NCI-H345 treated with DMSO at 0.1 percent for 48 hours (cell line): Measurements from ENCODE around the gene ZNF346.
"Not testable (repeated sequence)": the region's sequence is repeated elsewhere in the genome, so short reads cannot be mapped to it uniquely, and the experiment has no call there.

ENCODE experiments used
- DNase-seq: peaks from one replicate; lab custom pipeline; 2025; ENCODE audit not compliant: unreplicated experiment; lab: John Stamatoyannopoulos, UW

Gene ZNF346, protein sequence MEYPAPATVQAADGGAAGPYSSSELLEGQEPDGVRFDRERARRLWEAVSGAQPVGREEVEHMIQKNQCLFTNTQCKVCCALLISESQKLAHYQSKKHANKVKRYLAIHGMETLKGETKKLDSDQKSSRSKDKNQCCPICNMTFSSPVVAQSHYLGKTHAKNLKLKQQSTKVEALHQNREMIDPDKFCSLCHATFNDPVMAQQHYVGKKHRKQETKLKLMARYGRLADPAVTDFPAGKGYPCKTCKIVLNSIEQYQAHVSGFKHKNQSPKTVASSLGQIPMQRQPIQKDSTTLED

DNA sequence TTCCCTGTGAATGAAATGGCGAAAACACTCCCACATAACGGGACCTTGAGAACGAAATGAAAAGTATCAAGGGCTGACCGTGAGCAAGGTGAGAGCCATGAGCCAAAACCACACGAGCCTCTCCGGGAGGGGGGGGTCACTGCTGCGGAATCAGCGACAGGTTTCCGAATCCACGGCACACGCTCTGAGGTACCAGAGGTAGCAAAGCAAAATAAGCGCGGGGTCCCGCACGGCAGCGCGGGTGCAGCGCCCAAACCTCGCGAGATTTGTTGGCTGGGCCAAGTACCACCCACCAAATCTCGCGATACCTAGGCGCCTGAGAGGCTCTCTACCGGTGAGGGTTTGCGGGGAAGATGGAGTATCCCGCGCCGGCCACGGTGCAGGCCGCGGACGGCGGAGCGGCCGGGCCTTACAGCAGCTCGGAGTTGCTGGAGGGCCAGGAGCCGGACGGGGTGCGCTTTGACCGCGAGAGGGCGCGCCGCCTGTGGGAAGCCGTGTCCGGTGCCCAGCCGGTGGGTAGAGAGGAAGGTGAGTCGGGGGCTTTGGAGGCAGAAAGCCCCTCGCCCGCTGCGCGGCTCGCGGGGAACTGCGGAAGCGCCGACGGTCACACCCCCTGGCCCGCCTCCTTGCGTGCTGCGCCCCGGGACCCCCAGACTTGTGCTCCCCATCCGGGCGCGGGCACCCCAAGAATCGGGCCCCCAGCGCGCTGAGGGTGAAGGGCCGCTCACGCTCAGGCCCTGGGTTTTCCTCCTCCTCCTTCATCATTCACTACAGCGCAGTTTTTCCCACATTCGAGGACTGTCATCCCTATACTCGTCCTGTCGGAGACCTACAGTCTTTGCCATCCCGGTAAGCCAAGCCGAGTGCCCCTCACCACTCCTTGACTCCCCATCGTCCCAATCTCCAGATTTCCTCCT, at the start of gene ZNF346:
Gene ZNF346, plus strand, starts transcription at position 311 of the 917 bp plus-strand sequence. Its CDS starts 43 bp downstream, at position 354.
- peak; percentile 92 for DNase-seq

DNA sequence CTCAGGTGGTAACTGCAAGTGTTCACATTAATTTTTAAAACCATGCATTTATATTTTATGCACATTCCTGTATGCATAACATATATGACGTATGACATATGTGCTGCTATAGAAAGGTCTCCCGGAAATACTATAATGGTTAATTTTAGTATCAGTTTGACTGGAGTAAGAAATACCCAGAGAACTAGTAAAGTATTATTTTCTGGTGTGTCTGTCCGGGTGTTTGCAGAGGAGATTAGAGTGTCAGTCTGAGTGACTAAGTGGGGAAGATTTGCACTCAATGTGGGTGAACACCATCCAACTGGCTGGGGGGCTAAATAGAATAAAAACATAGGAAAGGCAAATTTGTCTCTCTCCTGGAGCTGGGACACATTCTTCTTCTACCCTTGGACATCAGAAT, 42.8 kb upstream of the ZNF346 start:
- no peak for DNase-seq

DNA sequence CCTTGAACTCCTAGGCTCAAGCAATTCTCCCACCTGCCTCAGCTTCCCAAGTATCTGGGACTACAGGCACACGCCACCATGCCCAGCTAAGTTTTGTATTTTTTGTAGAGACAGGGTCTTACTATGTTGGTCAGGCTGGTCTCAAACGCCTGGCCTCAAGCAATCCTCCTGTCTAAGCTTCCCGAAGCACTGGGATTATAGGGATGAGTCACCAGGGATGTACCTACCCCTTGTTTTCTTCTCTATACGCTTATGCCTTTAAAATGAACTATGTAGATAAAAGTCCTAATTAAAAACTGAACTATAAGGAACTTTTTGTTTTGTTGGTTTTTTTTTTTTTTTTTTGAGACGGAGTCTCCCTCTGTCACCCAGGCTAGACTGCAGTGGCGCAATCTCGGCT, 41.7 kb upstream of the ZNF346 start:
- DNase-seq: no peak

DNA sequence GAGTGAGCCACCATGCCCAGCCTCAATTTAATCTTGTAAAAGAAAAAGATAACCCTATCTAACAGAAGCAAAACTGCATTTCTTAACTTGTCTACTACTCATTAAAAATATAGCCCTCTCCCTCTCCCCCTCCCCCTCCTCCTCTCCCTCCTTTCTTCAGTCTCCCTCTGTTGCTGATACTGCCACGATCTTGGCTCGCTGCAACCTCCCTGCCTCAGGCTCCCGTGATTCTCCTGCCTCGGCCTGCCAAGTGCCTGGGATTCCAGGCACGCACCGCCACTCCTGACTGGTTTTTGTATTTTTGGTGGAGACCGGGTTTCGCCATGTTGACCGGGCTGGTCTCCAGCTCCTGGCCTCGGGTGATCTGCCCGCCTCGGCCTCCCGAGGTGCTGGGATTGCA, 39.4 kb upstream of the ZNF346 start:
- not testable (repeated sequence) for DNase-seq

DNA sequence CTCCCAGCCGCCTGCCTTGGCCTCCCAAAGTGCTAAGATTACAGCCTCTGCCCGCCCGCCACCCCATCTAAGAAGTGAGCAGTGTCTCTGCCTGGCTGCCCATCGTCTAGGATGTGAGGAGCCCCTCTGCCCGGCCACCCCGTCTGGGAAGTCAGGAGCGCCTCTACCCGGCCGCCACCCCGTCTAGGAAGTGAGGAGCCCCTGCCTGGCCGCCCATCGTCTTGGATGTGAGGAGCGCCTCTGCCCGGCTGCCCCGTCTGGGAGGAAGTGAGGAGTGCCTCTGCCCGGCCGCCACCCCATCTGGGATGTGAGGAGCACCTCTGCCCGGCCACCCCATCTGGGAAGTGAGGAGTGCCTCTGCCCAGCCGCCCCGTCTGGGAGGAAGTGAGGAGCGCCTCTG, 38.9 kb upstream of the ZNF346 start:
- DNase-seq: not testable (repeated sequence)

DNA sequence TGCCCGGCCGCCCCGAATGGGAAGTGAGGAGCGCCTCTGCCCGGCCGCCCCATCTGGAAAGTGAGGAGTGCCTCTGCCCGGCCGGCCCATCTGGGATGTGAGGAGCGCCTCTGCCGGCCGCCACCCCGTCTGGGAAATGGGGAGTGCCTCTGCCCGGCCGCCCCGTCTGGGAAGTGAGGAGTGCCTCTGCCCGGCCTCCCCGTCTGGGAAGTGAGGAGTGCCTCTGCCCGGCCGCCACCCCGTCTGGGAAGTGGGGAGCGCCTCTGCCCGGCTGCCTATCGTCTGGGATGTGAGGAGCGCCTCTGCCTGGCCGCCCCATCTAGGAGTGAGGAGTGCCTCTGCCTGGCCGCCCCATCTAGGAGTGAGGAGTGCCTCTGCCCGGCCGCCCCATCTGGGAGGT, 38.3 kb upstream of the ZNF346 start:
- not testable (repeated sequence) for DNase-seq

DNA sequence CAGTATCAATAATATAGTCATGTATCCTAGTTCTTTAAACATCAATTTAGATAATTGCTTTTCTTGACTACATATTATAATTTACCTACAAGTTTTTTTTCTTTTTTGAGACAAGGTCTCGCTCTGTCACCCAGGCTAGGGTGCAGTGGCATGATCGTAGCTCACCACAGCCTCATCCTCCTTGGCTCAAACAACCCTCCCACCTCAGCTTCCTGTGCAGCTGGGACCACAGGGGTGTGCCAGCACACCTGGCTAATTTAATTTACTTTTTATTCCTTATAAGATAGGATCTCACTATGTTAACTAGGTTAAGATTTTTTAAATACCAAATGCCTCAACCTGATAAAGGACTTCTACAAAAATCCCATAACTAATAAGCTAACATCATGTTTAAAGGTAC, 37.0 kb upstream of the ZNF346 start:
- no peak for DNase-seq

DNA sequence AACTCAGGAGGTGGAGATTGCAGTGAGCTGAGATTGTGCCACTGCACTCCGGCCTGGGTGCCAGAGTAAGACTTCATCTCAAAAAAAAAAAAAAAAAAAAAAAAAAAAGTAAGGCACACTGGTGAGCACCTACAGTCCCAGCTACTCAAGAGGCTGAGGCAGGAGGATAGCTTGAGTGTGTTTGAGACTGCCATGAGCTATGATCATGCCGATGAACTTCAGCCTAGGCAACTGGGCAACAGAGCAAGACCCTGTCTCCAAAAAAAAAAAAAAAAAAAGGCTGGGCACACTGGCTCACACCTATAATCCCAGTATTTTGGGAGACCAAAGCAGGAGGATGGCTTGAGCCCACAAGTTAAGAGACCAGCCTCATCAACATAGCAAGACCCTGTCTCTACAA, 36.2 kb upstream of the ZNF346 start:
- no peak for DNase-seq

DNA sequence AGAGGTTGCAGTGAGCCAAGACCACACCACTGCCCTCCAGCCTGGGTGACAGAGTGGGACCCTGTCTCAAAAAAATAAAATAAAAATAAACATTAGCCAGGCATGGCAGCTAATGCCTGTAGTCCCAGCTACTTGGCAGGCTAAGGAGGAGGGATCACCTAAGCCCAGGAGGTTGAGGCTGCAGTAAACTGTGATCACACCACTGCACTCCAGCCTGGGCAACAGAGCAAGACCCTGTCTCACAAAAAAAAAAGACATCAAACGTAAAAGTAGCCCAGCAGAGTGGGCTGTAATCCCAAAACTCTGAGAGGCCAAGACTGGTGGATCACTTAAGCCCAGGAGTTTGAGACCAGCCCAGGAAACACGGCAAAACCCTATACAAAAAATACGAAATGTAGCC, 34.9 kb upstream of the ZNF346 start:
- DNase-seq: no peak

DNA sequence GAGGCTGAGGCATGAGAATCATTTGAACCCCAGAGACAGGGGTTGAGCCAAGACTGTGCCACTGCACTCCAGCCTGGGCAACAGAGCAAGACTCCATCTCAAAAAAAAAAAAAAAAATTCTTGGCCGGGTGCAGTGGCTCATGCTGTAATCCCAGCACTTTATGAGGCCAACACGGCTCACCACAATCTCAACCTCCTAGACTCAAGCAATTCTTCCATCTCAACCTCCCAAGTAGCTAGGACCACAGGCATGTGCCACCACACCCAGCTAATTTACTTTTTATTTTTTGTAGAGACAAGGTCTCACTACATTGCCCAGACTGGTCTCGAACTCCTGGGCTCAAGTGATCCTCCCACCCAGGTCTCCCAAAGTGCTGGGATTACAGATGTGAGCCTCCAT, 29.4 kb upstream of the ZNF346 start:
- DNase-seq: not testable (repeated sequence)

DNA sequence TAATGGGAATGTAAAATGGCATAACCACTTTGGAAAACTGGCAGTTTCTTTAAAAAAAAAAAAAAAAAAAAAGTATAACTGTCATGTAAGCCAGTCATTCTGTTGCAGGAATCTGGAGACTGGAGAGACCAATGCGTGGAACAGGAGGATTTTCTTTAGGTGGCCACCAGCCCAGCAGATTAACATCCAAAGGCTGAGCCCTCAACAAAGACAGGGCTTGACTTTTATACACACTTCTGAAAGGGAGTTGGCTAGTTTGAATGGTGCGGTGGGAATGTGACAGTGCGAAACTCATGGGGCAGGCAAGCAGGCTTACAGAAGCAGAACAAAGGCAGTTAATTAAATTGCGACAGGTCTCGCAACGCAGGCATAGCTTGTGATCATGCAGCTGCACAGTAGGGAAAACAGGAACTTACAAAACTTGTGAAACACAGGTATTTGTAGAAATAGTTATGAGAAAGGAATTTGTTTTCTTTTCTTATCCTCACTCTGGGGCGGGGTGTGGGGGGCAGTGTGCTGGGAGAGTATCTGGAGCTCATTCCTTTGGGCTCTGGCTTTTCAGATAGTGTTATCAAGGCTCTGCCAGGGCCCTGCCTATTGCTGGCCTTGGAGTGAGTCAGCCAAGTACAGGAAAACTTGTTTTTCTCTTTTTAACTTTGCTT, 27.9 kb upstream of the ZNF346 start:
- DNase-seq: no peak

DNA sequence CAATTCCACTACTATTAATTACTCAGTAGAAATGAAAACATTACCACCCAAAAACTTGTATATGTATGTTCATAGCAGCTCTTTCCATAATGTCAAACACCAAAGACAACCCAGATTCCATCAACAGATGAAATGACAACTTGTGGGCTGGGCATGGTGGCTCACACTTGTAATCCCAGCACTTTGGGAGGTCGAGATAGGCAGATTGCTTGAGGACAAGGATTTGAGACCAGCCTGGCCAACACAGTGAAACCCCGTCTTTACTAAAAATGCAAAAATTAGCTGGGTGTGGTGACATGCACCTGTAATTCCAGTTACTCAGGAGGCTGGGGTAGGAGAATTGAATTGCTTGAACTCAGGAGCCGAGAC, 27.4 kb upstream of the ZNF346 start:
- no peak for DNase-seq

DNA sequence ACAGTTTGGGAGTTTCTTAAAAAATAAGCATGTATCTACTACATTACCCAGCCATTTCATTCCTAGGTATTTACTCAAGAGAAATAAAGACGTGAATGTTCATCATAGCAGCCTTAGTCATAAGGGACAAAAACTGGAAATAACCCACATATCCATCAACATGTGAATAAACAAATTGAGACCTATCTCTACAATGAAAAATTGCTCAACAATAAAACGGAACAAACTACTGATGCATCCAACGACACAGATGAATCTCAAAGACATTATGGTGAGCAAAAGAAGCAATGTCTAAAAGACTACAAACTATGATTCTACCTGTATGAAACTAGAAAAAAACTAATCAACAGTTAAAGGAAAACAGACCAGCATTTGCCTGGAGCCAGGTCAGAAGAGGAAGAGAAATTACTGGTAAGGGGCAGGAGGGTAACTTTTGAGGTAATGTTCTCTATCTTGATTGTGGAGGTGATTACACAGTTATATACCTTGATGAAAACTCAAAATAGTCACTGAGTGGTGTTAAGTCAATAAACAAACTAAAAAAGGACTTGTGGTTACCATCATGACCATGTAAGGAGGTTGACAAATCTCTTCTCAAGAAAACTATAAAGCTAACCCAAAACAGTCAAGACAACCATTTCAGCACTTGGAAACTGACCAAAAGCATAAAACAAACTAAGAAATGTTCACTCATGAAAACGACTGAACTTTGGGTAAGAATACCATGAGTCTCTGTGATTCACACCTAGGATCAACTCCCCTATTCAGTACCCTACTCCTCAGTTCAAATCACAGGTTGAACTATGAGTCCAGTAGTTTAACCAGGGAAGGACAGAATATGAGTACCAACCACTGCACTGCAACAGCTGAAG, 26.4 kb upstream of the ZNF346 start:
- DNase-seq: no peak

DNA sequence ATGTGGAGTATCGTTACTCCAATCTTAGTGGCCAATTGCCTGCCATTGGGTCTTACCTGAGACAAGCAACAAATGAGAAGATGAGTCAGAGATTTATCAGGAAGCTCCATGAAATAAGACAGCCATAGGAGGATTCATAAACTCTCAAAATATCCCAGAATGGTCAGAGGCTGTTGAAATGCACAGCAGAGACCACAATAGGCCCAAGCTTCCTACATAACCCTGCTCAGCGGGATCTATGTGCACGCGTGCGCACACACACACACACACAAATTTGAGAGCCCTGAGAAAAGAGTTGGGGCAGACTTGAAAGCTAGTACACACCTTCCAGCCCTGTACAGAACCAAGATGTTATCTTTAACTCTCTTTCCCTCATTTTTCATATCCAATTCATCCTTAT, 25.7 kb upstream of the ZNF346 start:
- no peak for DNase-seq

DNA sequence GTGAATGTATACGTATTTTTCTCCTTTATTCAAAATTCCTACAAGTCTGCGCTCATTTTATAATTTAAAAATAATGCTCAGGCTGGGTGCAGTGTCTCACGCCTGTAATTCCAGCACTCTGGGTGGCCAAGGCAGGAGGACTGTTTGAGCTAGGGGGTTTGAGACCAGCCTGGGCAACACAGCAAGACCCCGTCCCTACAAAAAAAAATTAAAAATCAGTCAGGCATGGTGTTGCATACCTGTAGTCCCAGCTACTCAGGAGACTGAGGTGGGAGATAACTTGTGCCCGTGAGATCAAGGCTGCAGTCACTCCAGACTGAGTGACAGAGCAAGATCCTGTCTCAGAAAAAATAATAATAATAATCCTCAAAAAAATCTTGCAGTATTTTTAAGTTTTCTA, 23.7 kb upstream of the ZNF346 start:
- DNase-seq: no peak

DNA sequence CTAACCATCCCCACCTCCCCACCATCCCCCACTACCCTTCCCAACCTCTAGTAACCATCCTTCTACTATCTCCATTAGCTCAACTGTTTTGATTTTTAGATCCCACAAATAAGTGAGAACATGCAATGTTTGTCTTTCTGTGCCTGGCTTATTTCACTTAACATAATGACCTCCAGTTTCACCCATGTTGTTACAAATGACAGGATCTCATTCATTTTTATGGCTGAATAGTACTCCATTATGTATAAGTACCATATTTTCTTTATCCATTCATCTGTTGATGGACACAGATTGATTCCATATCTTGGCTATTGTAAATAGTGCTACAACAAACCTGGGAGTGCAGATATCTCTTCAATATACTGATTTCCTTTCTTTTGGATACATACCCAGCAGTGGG, 23.0 kb upstream of the ZNF346 start:
- not testable (repeated sequence) for DNase-seq

DNA sequence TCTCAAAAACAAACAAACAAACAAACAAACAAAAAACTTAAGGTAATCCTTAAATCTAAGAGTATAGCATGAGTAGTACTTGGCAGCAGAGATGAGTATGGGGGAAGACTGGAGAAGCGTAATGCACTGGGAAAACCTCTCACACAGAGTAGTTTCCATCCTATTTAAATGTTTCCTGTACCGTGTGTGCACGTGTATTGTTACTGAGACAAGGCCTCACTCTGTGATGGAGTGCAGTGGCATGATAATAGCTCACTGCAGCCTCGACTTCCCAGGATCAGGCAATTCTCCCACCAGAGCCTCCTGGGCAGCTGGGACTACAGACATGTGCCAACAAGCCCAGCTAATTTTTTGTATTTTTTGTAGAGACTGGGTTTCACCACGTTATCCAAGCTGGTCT, 18.8 kb upstream of the ZNF346 start:
- no peak for DNase-seq

DNA sequence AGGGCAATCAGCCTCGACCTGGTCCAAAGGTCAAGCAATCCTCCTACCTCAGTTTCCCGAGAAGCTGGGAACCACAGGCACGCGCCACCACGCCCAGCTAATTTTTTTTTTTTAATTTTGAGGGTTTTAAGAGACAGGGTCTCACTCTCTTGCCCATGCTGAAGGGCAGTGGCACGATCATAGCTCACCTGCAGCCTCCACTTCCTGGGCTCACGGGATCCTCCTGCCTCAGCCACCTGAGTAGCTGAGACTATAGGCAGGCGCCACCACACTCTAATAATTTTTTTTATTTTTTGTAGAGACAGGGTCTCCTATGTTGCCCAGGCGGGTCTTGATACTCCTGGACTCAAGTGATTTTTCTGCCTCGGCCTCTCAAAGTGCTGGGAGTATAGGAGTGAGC, 17.5 kb upstream of the ZNF346 start:
- DNase-seq: no peak

DNA sequence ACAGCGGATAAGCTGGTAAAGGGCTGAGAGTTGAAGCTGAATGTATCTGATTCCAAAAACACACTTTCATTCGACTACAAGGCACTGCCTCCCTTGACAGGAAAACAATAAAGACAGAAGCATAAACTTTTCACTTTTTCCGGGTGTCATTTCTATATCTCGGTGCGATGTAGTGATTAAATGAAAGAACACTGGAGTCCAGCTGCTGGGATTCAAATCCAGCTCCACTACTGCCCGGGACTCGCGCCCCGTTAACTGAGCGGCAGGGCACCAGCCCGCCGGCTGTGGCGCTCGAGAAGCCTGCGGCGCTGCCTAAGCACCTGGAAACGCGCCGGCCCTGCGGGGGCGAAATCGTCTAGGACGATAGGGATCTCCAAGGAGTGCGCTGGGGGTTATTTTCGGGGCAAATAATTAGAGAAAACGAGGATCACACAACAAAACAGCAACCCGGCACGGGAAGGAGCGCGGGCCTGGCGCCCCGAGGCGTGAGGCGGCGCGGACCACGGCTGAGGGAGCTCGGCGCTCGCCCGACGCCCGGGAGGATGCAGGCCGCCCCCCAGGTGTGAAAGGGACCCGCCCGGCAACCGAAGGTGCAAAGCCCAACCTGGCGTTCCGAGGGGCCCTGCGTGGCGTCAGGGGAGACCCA, 16.8 kb upstream of the ZNF346 start:
- DNase-seq: peak; percentile 26

DNA sequence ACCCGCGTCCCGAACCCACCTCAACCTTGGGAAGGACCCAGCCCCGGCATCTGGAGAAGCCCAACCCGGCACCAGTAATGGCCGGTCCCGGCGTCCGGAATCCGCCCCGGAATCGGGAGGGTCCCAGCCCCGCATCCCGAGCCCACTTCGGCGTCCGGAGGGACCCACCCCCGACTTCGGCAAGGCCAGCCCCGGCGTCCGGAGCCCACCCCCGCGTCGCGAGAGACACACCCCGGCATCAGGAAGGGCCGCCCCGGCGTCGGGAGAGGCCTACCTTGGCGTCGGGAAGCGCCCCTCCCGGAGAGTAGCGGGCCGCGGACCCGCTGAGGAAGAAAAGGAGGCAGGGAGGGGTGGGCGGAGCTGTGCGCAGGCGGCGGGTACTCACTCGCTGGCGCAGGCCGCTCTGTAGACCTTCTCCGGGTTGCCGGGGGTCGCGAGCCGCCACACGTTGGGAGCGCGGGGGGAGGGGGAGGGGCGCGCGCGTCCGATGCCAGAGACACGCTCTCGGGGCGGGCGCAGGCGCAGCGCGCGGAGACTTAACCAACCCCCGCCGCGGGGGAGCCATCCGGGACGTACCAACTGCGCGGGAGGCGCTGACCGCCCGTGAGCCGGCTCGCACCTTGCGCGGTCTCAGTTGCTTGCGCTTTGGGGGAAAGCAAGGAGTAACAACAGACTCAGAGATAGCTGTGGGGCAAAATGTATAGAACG, 16.1 kb upstream of the ZNF346 start, which contains the start of gene UIMC1:
Gene UIMC1, minus strand, starts transcription at position 515 of the 708 bp plus-strand sequence. CDS start 24,164 bp downstream, outside the sequence.
- peak; percentile 84 for DNase-seq
